Measurements from ENCODE around the gene TCF4. TPM values are rescaled to one million over a fixed set of nuclear protein-coding genes. Genes with fewer than 3 reads are reported as not detected.

Gene TCF4
- total and polyA plus RNA-seq, 2 of the 13 experiments (the other 11 are each of a cell fraction or from before 2014, with no cell fraction given), result not detected

DNA sequence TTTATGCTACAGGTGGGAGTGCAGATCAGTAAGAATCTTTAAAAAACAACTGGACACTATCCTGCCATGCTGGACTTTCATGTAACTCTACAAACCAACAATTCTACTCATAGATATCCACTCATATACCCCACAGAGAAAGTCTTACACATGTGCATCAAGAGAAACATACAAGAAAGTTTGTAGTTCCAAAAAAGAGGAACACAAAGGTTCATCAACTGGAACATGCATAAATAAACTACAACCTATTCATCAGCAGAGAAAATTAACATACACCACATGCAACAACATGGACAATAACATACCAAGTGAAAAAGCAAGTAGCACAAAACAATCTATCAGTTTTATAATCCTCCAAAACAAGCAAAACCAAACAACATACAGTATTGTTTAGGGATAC is 17.0 kb downstream of the TCF4 start:
- no TSS peak for BruUV-seq (replicated peaks)
- no peak overlapping the region for H3K27ac ChIP-seq (ENCODE audit: extremely low read length, insufficient read depth, low read length)
- H3K9ac ChIP-seq (ENCODE audit: insufficient read depth, low read depth, low read length), result no peak overlapping the region
- no peak overlapping the region for H3K4me2 ChIP-seq (ENCODE audit: low read depth, low read length)
- H2AFZ ChIP-seq (ENCODE audit: low read length), result no peak overlapping the region
- TF ChIP-seq ZNF101 (CRISPR knock-in tag; IDR thresholded peaks at IDR 0.05; ENCODE audit: borderline replicate concordance, low read depth) (no peak), ZNF567 (CRISPR knock-in tag; IDR thresholded peaks at IDR 0.05; ENCODE audit: borderline replicate concordance) (no peak), NFIB (CRISPR knock-in tag; IDR thresholded peaks at IDR 0.05; ENCODE audit: borderline replicate concordance) (no peak), ZNF383 (CRISPR knock-in tag; IDR thresholded peaks at IDR 0.05; ENCODE audit: borderline replicate concordance) (no peak), RCOR2 (CRISPR knock-in tag; IDR thresholded peaks at IDR 0.05) (no peak), GTF2F1 (IDR thresholded peaks at IDR 0.05; ENCODE audit: low read length) (no peak), HNRNPUL1 (IDR thresholded peaks at IDR 0.05; ENCODE audit: low read depth, low read length) (no peak), PHF5A (CRISPR knock-in tag; IDR thresholded peaks at IDR 0.05; ENCODE audit: low read depth, unreplicated experiment) (no peak), U2AF1 (optimal IDR thresholded peaks at IDR 0.05; ENCODE audit: low read depth, low read length) (no peak), ZNF430 (CRISPR knock-in tag; IDR thresholded peaks at IDR 0.05) (no peak), NONO (IDR thresholded peaks at IDR 0.05) (no peak), NONO (CRISPR knock-in tag; conservative IDR thresholded peaks at IDR 0.05) (no peak), RXRA (CRISPR knock-in tag; IDR thresholded peaks at IDR 0.05) (no peak), ZNF160 (CRISPR knock-in tag; IDR thresholded peaks at IDR 0.05) (no peak), ZBTB20 (CRISPR knock-in tag; IDR thresholded peaks at IDR 0.05; ENCODE audit: borderline replicate concordance, low read depth) (no peak), ZNF652 (CRISPR knock-in tag; IDR thresholded peaks at IDR 0.05; ENCODE audit: borderline replicate concordance, low read depth) (no peak), ELF4 (CRISPR knock-in tag; IDR thresholded peaks at IDR 0.05; ENCODE audit: borderline replicate concordance) (no peak), ZNF12 (CRISPR knock-in tag; IDR thresholded peaks at IDR 0.05) (no peak), NCOA2 (CRISPR knock-in tag; IDR thresholded peaks at IDR 0.05) (no peak)
- TF ChIP-seq, protein P1, sequence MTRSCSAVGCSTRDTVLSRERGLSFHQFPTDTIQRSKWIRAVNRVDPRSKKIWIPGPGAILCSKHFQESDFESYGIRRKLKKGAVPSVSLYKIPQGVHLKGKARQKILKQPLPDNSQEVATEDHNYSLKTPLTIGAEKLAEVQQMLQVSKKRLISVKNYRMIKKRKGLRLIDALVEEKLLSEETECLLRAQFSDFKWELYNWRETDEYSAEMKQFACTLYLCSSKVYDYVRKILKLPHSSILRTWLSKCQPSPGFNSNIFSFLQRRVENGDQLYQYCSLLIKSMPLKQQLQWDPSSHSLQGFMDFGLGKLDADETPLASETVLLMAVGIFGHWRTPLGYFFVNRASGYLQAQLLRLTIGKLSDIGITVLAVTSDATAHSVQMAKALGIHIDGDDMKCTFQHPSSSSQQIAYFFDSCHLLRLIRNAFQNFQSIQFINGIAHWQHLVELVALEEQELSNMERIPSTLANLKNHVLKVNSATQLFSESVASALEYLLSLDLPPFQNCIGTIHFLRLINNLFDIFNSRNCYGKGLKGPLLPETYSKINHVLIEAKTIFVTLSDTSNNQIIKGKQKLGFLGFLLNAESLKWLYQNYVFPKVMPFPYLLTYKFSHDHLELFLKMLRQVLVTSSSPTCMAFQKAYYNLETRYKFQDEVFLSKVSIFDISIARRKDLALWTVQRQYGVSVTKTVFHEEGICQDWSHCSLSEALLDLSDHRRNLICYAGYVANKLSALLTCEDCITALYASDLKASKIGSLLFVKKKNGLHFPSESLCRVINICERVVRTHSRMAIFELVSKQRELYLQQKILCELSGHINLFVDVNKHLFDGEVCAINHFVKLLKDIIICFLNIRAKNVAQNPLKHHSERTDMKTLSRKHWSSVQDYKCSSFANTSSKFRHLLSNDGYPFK (CRISPR knock-in tag; IDR thresholded peaks at IDR 0.05; ENCODE audit: borderline replicate concordance), result no peak
- TF ChIP-seq, protein P2, sequence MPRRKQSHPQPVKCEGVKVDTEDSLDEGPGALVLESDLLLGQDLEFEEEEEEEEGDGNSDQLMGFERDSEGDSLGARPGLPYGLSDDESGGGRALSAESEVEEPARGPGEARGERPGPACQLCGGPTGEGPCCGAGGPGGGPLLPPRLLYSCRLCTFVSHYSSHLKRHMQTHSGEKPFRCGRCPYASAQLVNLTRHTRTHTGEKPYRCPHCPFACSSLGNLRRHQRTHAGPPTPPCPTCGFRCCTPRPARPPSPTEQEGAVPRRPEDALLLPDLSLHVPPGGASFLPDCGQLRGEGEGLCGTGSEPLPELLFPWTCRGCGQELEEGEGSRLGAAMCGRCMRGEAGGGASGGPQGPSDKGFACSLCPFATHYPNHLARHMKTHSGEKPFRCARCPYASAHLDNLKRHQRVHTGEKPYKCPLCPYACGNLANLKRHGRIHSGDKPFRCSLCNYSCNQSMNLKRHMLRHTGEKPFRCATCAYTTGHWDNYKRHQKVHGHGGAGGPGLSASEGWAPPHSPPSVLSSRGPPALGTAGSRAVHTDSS (CRISPR knock-in tag; conservative IDR thresholded peaks at IDR 0.05), result no peak
- no peaks in the 10 kb centered on the region; the same call in 1 of the 2 replicates for H3K9me3 ChIP-seq (ENCODE audit: low read length)
- no peaks in the 10 kb centered on the region for H3K79me2 ChIP-seq (ENCODE audit: insufficient read depth, low read length)
- no peaks in the 10 kb centered on the region for H3K4me1 ChIP-seq (ENCODE audit: insufficient read depth, low read length)
- no peaks in the 10 kb centered on the region for H4K20me1 ChIP-seq (ENCODE audit: insufficient read depth, low read length)
- FAIRE-seq (no peak), DNase-seq (ENCODE audit: low spot score) (no peak), ATAC-seq (no peak)
- no peak overlapping the region for H3K4me3 ChIP-seq (replicated peaks in 1 of 3; ENCODE audit: insufficient read depth in 1 of 3, low read depth in 2 of 3, low read length in 3 of 3)
- POLR2A ChIA-PET, result no interaction called here
- intact Hi-C loops (cut with micrococcal nuclease; ENCODE audit: unreplicated experiment), result no loop called here
- no peaks in the 10 kb centered on the region for H3K36me3 ChIP-seq (replicated peaks in 1 of 2; ENCODE audit: control insufficient read depth in 1 of 2, insufficient read depth in 2 of 2, low read length in 2 of 2)
- no peaks in the 10 kb centered on the region for H3K27me3 ChIP-seq (ENCODE audit: control insufficient read depth in 1 of 2, insufficient read depth in 2 of 2, low read length in 2 of 2)
- in situ Hi-C loops (cut with HindIII; ENCODE audit: extremely low pct_ligation_motif_present, low pct_unique_long_range_greater_than_20kb), result no loop called here
- CTCF ChIA-PET (ENCODE audit: low intra/inter-chr PET ratio, low total read pairs), result no interaction called here

Measured in HepG2 (cell line).